ENCODE data around the gene TAMM41.

TAMM41 gene

GRCh38 chr3:11850003-11850402 is 3.3 kb upstream of the TAMM41 start:
- H3K9ac ChIP-seq (ENCODE audit: insufficient read length, low read depth) = no peak overlapping the region
- no peak overlapping the region for H3K4me3 ChIP-seq (ENCODE audit: insufficient read length, low read depth)
- peaks cover 16% of the 10 kb centered on the region for H3K27me3 ChIP-seq (ENCODE audit: insufficient read depth, insufficient read length)
- no peaks in the 10 kb centered on the region for H3K4me1 ChIP-seq (ENCODE audit: insufficient read depth, insufficient read length)
- H3K36me3 ChIP-seq (ENCODE audit: insufficient read depth, insufficient read length, low read length) = peaks cover 3% of the 10 kb centered on the region
- 0 out of 2 replicates have a peak, but pooled peaks cover 9% of the 10 kb centered on the region for H3K9me3 ChIP-seq (ENCODE audit: insufficient read depth, low read length)
- TF ChIP-seq SUZ12 (IDR thresholded peaks at IDR 0.05; ENCODE audit: extremely low read depth, insufficient read depth, insufficient read length) (no peak), ZNF274 (IDR thresholded peaks at IDR 0.05; ENCODE audit: low read depth, low read length) (no peak), YY1 (IDR thresholded peaks at IDR 0.05; ENCODE audit: insufficient read depth, insufficient read length) (no peak)
- DNase-seq (ENCODE audit: low read depth, low spot score) = no peak

- TF ChIP-seq ZNF274 (IDR thresholded peaks at IDR 0.05; ENCODE audit: low read depth, low read length) (no peak), SUZ12 (IDR thresholded peaks at IDR 0.05; ENCODE audit: extremely low read depth, insufficient read depth, insufficient read length) (no peak), YY1 (IDR thresholded peaks at IDR 0.05; ENCODE audit: insufficient read depth, insufficient read length) (no peak)
- H3K9ac ChIP-seq (ENCODE audit: insufficient read length, low read depth) = no peak overlapping the region
- no peak for DNase-seq (ENCODE audit: low read depth, low spot score)
- peaks cover 16% of the 10 kb centered on the region for H3K27me3 ChIP-seq (ENCODE audit: insufficient read depth, insufficient read length)
- H3K9me3 ChIP-seq (ENCODE audit: insufficient read depth, low read length) = no peaks in the 10 kb centered on the region
- H3K4me1 ChIP-seq (ENCODE audit: insufficient read depth, insufficient read length) = no peaks in the 10 kb centered on the region
- peaks cover 27% of the 10 kb centered on the region for H3K36me3 ChIP-seq (ENCODE audit: insufficient read depth, insufficient read length, low read length)
- no peak overlapping the region for H3K4me3 ChIP-seq (ENCODE audit: insufficient read length, low read depth)
Measured at GRCh38 chr3:11847607-11848006, 922 bp upstream of the TAMM41 start.

DNA sequence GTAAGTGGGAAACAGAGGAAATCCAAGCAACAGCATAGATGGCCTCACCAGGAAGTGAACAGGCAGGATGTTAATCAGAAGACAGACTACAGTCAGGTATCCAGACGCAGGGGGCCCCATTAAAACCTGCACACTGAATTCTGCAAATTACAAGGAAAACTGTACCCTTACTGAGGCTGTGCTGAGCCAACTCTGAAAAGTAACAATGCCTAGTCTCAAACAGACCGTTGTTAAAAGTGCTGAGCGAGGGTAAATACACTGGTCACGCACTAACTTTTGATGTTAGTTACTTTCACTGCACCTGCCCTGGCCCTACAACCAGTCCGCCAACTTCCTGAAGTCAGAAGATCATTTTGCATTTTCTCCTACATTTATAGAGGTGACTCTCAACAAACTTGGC is 1.0 kb downstream of the TAMM41 start:
- TF ChIP-seq YY1 (IDR thresholded peaks at IDR 0.05; ENCODE audit: insufficient read depth, insufficient read length) (no peak), SUZ12 (IDR thresholded peaks at IDR 0.05; ENCODE audit: extremely low read depth, insufficient read depth, insufficient read length) (no peak), ZNF274 (IDR thresholded peaks at IDR 0.05; ENCODE audit: low read depth, low read length) (no peak)
- Histone ChIP-seq H3K9me3 (ENCODE audit: insufficient read depth, low read length) (0 out of 2 replicates have a peak, but pooled peaks cover 1% of the 10 kb centered on the region), H3K9ac (ENCODE audit: insufficient read length, low read depth) (peak overlapping the region; percentile 98), H3K4me3 (ENCODE audit: insufficient read length, low read depth) (peak overlapping the region; percentile 97), H3K4me1 (ENCODE audit: insufficient read depth, insufficient read length) (no peaks in the 10 kb centered on the region), H3K27me3 (ENCODE audit: insufficient read depth, insufficient read length) (peaks cover 16% of the 10 kb centered on the region), H3K36me3 (ENCODE audit: insufficient read depth, insufficient read length, low read length) (peaks cover 39% of the 10 kb centered on the region)
- DNase-seq (ENCODE audit: low read depth, low spot score) = no peak

GRCh38 chr3:11844891-11845290 is 1.8 kb downstream of the TAMM41 start:
- peaks cover 47% of the 10 kb centered on the region for H3K36me3 ChIP-seq (ENCODE audit: insufficient read depth, insufficient read length, low read length)
- no peak for TF ChIP-seq ZNF274 (IDR thresholded peaks at IDR 0.05; ENCODE audit: low read depth, low read length)
- TF ChIP-seq YY1 (IDR thresholded peaks at IDR 0.05; ENCODE audit: insufficient read depth, insufficient read length) = no peak
- no peak for TF ChIP-seq SUZ12 (IDR thresholded peaks at IDR 0.05; ENCODE audit: extremely low read depth, insufficient read depth, insufficient read length)
- no peaks in the 10 kb centered on the region for H3K4me1 ChIP-seq (ENCODE audit: insufficient read depth, insufficient read length)
- no peak overlapping the region for H3K4me3 ChIP-seq (ENCODE audit: insufficient read length, low read depth)
- H3K9ac ChIP-seq (ENCODE audit: insufficient read length, low read depth) = no peak overlapping the region
- no peak for DNase-seq (ENCODE audit: low read depth, low spot score)
- peaks cover 16% of the 10 kb centered on the region for H3K27me3 ChIP-seq (ENCODE audit: insufficient read depth, insufficient read length)
- peaks cover 9% of the 10 kb centered on the region; the same call in 1 of the 2 replicates for H3K9me3 ChIP-seq (ENCODE audit: insufficient read depth, low read length)

DNA sequence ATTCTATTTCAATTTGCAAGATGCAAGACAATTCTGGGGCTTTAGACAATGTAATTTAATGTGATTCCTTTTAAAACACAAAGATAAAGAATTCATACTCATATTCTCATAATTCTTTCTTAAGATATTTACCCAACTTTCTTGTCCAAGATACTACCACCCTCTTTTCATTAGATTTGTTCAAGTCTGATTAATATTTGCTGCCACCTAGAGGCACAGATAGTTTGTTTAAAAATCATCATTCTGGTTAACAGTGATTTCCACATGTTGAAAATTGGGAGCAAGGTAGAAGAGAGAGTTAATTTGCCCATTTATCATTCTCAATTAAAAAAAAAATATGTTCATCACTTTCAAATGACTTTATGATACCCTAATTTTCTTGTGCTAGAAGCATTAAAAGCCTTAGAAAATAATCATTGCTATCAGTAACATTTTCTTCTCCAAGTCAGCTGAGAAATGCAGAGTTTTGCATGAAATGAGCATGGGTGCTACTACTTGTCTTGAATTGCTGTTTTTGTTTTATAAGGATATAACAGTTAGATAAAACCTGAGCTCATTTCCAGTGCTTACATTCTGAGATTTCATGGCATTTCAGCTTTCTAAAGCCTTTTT is 11.6 kb downstream of the TAMM41 start:
- no peaks in the 10 kb centered on the region for H3K27me3 ChIP-seq (ENCODE audit: insufficient read depth, insufficient read length)
- no peak for TF ChIP-seq SUZ12 (IDR thresholded peaks at IDR 0.05; ENCODE audit: extremely low read depth, insufficient read depth, insufficient read length)
- TF ChIP-seq ZNF274 (IDR thresholded peaks at IDR 0.05; ENCODE audit: low read depth, low read length) = no peak
- TF ChIP-seq YY1 (IDR thresholded peaks at IDR 0.05; ENCODE audit: insufficient read depth, insufficient read length) = no peak
- peaks cover 7% of the 10 kb centered on the region; the same call in 1 of the 2 replicates for H3K9me3 ChIP-seq (ENCODE audit: insufficient read depth, low read length)
- H3K9ac ChIP-seq (ENCODE audit: insufficient read length, low read depth) = no peak overlapping the region
- DNase-seq (ENCODE audit: low read depth, low spot score) = no peak
- peaks cover 67% of the 10 kb centered on the region for H3K36me3 ChIP-seq (ENCODE audit: insufficient read depth, insufficient read length, low read length)
- H3K4me1 ChIP-seq (ENCODE audit: insufficient read depth, insufficient read length) = peaks cover 5% of the 10 kb centered on the region
- H3K4me3 ChIP-seq (ENCODE audit: insufficient read length, low read depth) = no peak overlapping the region

DNA sequence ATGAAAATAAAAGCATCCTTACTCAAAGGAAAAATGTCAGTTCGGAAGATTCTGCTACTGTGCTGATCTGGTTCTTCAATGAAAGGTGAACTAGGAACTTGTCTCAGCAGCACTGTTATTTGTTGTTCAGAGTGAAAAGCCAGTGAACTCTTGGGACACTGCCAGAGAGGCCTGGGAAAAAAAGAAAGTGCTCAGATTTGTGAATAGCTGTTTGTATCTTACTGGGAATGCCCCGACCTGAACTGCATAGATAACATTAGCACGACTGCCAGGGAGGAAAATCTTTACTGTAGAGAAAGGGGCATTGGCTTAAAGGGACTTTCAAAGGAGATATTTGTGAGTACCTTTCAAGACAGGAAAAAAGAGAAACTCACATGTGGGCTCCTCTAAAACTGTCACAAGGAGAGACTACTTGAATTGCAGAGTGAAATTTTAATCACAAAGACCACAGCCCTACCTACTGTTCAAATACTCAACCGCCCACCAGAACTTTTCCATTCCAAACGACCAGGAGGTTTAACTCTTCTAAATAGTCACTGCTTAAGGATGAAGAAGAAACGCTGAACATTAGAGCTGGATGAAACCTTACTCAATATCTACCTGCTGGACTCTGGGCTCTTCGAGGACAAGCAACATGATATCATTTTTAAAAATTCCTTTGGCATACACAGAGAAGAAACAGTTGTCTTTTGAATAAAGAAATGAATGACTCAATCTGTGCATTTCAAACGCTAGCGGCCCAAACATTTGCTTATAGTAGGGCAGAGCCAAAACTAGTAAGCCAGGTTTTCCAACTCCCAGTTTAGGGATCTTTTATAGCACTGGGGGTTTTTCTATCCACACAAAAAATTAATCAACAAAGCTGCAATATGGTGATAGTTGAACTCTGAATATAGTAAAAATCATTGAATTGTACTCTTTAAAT is 13.4 kb downstream of the TAMM41 start:
- no peaks in the 10 kb centered on the region for H3K9me3 ChIP-seq (ENCODE audit: insufficient read depth, low read length)
- H3K27me3 ChIP-seq (ENCODE audit: insufficient read depth, insufficient read length) = no peaks in the 10 kb centered on the region
- no peak for TF ChIP-seq SUZ12 (IDR thresholded peaks at IDR 0.05; ENCODE audit: extremely low read depth, insufficient read depth, insufficient read length)
- TF ChIP-seq YY1 (IDR thresholded peaks at IDR 0.05; ENCODE audit: insufficient read depth, insufficient read length) = no peak
- TF ChIP-seq ZNF274 (IDR thresholded peaks at IDR 0.05; ENCODE audit: low read depth, low read length) = no peak
- DNase-seq (ENCODE audit: low read depth, low spot score) = peak; percentile 33
- H3K4me3 ChIP-seq (ENCODE audit: insufficient read length, low read depth) = no peak overlapping the region
- no peak overlapping the region for H3K9ac ChIP-seq (ENCODE audit: insufficient read length, low read depth)
- H3K4me1 ChIP-seq (ENCODE audit: insufficient read depth, insufficient read length) = peaks cover 5% of the 10 kb centered on the region
- peaks cover 66% of the 10 kb centered on the region for H3K36me3 ChIP-seq (ENCODE audit: insufficient read depth, insufficient read length, low read length)

GRCh38 chr3:11829416-11829815 is 17.3 kb downstream of the TAMM41 start:
- no peaks in the 10 kb centered on the region for H3K27me3 ChIP-seq (ENCODE audit: insufficient read depth, insufficient read length)
- DNase-seq (ENCODE audit: low read depth, low spot score) = no peak
- no peak overlapping the region for H3K9ac ChIP-seq (ENCODE audit: insufficient read length, low read depth)
- no peaks in the 10 kb centered on the region for H3K4me1 ChIP-seq (ENCODE audit: insufficient read depth, insufficient read length)
- peaks cover 74% of the 10 kb centered on the region for H3K36me3 ChIP-seq (ENCODE audit: insufficient read depth, insufficient read length, low read length)
- no peaks in the 10 kb centered on the region for H3K9me3 ChIP-seq (ENCODE audit: insufficient read depth, low read length)
- TF ChIP-seq ZNF274 (IDR thresholded peaks at IDR 0.05; ENCODE audit: low read depth, low read length) (no peak), SUZ12 (IDR thresholded peaks at IDR 0.05; ENCODE audit: extremely low read depth, insufficient read depth, insufficient read length) (no peak), YY1 (IDR thresholded peaks at IDR 0.05; ENCODE audit: insufficient read depth, insufficient read length) (no peak)
- H3K4me3 ChIP-seq (ENCODE audit: insufficient read length, low read depth) = no peak overlapping the region
